Fibroblast of villous mesenchyme (primary cell): Measurements from ENCODE around the gene ADIPOR1. TPM values are rescaled to one million over a fixed set of nuclear protein-coding genes. Genes with fewer than 3 reads are reported as not detected.
A peak's percentile ranks its signal among the peaks of the same experiment; 100 is the strongest.

Source experiments
- DNase-seq: peaks from one replicate; pipeline ENCODE4 v3.0.0-alpha.2; 2010; ENCODE audit warnings: low read depth
- H3K4me3 ChIP-seq: 2 replicates; pipeline ENCODE4 v1.5.1; 2011; ENCODE audit warnings: low read depth, mild to moderate bottlenecking, low read length
- CTCF ChIP-seq: IDR thresholded peaks from 2 replicates; pipeline ENCODE4 v1.5.1; 2012; ENCODE audit warnings: low read depth, mild to moderate bottlenecking, low read length; ENCODE audit not compliant: insufficient read depth
- total RNA-seq: library from RNA; depleted of rRNA; stranded (reverse); fragments of >200 nt; gene quantifications from 2 replicates; pipeline ENCODE4 v1.2.3, GENCODE V29; 2012

The ADIPOR1 gene
- total RNA-seq, 1 donor: 118 TPM

- H3K4me3 ChIP-seq: no peak overlapping the region
- no peak for TF ChIP-seq CTCF
- DNase-seq: no peak
Observed at GRCh38 chr1:202982715-202983430, 24.8 kb upstream of the ADIPOR1 start.

- DNase-seq: no peak
- H3K4me3 ChIP-seq: no peak overlapping the region
- TF ChIP-seq CTCF: no peak
Observed at GRCh38 chr1:202981939-202982338, 23.8 kb upstream of the ADIPOR1 start.

GRCh38 chr1:202979459-202979858 is 21.3 kb upstream of the ADIPOR1 start:
- DNase-seq: no peak
- no peak overlapping the region for H3K4me3 ChIP-seq
- TF ChIP-seq CTCF: no peak

GRCh38 chr1:202976633-202977032 is 18.5 kb upstream of the ADIPOR1 start:
- no peak for TF ChIP-seq CTCF
- no peak overlapping the region for H3K4me3 ChIP-seq
- no peak for DNase-seq

GRCh38 chr1:202974856-202975255 is 16.7 kb upstream of the ADIPOR1 start:
- H3K4me3 ChIP-seq: no peak overlapping the region
- no peak for DNase-seq
- TF ChIP-seq CTCF: no peak

GRCh38 chr1:202972046-202972445 is 13.9 kb upstream of the ADIPOR1 start:
- no peak for DNase-seq
- TF ChIP-seq CTCF: no peak
- no peak overlapping the region for H3K4me3 ChIP-seq

GRCh38 chr1:202968895-202969295 is 10.8 kb upstream of the ADIPOR1 start:
- DNase-seq: peak; percentile 49
- peak; percentile 87 for TF ChIP-seq CTCF
- H3K4me3 ChIP-seq: no peak overlapping the region
